HG03571 (cell line): ENCODE results near the gene POMGNT2.

Source experiments
- ATAC-seq: cut with Tn5 transposase; IDR thresholded peaks from one replicate; pipeline ENCODE4 v1.9.1; 2021; ENCODE audit not compliant: unreplicated experiment

POMGNT2 gene

GRCh38 chr3:43105596-43106292, at the start of gene POMGNT2:
POMGNT2 (minus strand) TSS chr3:43106079; CDS start chr3:43081431, 24,648 bp downstream.
- peak; percentile 79 for ATAC-seq

DNA sequence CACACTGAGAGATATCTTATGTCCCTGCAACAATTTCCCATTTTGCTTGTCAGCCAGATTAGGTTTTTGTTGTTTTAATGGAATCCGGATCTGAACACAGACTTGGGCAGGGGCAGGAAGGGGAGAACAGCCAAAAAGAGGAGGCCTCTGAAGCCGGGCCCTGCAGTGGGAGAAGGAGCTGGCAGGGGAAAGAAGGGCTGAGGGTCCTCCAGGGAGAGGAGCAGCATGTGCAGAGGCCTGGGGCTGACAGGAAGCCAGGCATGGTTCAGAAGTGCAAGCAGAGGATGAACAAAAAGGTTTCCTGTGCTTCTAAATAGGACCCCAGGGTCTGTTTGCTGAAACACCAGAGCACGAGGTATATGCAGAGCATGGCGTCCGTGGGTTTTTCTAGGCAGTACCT, 49.1 kb upstream of the POMGNT2 start:
- ATAC-seq: no peak

DNA sequence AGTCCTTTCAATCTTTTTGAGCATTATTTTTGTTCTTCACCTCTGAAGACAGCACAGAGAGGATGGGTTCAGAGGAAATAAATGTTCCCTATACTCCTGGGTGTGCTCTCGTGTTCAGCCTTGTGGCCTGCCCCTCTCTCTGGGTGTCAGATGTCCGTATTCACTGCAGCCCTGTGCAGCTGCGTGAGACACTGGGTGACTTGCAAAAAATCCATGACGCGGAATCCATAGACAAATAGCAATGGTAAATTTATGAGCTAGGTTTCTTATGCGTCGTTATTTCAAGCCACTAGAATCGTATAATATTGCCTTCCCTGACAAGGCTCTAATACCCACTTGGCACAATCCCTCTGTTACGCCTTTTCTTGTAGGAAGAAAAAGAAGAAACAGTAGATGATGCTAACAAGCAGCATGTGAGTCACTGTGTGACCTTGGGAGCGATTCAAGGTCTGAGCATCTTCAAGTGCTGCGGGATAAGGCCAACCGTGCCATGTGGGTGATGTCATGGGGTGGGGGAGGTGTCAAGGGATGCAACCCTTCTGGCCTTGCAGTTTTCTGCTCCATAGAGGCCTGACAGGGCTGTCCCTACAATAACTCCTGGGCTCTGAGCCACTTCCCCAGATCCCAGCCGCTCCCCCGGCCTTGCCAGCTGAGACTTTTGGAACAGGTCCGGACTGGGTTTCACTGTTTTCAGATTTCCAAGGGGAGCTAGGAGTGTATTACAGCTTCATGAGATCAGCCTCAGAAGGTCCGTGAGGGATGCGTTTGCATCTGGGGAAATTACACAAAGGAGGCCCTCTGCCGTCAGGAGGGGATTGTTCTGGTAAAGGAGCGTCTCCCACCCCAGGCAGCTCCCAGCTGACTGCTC, 47.6 kb upstream of the POMGNT2 start:
- ATAC-seq: no peak

DNA sequence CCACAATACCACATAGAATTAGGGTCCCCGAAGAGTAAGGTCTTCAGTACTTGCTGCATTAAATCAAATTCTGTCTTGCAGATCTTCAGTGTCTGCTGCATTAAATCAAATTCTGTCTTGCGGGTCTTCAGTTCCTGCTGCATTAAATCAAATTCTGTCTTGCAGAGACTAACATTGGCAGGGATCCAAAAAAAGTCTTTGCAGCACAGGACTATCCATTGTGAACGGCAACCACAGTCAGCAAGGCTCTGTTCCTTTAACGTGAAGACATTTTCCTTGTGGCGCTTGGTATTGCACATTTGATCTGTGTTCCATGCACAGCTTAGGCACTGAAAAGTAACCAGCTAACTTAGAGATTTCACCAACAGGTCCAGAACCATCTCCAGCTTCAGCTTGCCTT, 46.8 kb upstream of the POMGNT2 start:
- ATAC-seq: no peak

DNA sequence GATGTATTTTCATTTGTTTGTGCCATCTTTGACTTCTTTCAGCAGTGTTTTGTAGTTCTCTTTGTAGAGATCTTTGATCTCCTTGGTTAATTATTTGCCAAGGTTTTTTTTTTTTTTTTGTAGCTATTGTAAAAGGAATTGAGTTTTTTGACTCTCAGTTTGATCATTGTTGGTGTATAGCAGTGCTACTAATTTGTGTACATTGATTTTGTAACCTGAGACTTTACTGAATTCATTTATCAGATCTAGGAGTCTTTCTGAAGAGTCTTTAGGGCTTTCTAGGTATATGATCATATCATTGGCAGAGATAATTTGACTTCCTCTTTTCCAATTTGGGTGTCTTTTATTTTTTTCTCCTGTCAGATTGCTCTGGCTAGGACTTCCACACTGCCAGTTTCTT, 42.2 kb upstream of the POMGNT2 start:
- ATAC-seq: no peak

GRCh38 chr3:43146599-43146998, 40.7 kb upstream of the POMGNT2 start:
- no peak for ATAC-seq

DNA sequence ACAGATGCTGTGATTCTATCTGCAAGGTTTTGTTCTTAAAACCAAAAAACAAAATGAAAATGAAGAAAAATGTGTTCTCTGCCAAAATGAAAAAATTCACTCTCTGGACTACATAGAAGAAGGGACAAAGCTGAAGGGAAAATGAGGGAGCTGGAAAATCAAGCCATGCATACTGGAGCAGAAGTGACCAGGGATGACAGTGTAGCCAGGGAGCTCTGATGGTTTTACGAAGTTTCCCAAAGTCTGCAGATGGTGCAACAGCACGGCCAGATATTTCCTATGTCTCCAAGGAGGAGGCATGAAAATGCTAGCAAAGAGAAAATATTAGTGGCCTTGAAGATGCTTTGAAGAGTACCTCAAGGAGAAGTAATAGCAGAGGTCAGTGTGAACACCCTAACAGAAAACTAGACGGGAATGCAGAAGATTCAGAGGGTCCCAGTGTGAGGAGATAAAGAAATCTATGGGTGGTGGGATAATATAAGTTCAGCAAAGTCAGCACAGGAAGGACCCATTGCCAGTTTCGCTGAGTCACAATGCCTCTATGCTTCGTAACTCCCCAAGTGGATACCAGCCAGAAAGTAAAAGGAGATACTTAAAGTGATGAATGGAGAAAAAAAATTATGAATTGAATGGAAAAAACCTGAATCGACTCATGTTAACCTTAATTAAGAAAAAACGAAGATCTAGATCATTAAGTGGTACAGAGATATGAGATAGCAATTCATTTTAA, 39.0 kb upstream of the POMGNT2 start:
- ATAC-seq: no peak

- no peak for ATAC-seq
Measured at GRCh38 chr3:43142472-43142871, 36.6 kb upstream of the POMGNT2 start.

DNA sequence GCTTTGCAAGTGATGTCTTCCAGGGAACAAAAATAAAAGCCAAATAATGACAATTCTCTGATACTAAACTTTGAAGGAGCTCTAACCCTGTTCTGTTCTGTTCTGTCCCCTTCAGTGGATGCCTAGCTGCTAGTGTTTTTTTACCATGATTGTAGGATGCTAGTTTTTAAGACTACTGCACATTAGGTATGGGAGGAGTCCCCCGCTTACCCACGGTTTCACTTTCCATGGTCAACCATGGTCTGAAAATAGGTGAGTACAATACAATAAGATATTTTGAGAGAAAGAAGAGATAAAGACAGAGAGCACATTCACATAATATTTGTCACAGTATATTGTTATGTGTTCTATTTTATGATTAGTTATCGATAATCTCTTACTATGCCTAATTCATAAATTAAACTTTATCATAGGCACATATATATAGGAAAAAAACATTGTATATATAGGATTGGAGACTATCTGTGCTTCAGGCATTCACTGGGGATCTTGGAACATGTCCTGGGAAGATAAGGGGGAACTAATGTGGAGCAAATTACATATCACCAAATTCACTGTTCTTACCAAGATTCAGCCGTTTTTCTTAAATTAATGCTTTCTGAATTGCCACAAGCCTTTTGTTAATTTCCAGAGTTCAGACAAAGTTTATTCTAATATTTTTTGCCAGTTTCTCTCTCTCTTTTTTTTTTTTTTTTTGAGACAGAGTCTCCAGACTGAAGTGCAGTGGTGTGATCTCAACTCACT, 32.8 kb upstream of the POMGNT2 start:
- no peak for ATAC-seq

GRCh38 chr3:43132870-43133636, 27.2 kb upstream of the POMGNT2 start:
- no peak for ATAC-seq

DNA sequence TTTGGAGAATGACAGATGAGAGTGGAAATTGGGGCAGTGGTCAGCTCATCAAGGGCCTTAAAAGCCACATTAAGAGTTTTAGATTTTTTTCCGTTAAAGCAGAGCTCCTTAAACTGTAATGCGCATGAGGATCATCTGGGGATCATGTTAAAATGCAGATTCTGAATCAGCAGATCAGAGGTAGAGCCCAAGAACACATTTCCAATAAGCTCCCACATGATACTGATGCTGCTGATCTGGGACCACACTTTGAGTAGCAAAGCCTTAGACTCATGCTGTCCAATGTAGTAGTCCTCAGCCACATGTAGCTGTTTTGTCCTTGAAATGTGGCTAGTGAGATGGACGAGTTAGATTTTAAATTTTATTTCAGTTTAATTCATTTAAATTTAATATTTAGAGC, 26.3 kb upstream of the POMGNT2 start:
- no peak for ATAC-seq

DNA sequence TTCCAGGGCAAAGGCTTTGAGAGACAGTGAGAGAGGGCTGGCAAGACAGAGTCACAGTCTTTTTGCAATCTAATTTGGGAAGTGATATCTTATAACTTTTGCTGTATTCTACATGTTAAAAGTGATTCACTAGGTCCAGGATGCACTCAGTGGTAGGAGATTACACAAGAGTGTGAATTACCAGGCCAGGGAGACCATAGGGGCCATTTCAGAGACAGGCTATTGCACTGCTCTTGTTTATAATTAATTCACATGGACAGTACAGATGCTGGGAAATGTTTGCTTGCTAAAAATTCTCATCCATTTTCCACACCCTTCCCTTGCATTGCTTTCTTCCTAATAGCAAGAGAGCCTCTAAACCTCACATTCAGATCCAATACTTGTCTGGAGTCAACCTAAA, 22.6 kb upstream of the POMGNT2 start:
- ATAC-seq: no peak

DNA sequence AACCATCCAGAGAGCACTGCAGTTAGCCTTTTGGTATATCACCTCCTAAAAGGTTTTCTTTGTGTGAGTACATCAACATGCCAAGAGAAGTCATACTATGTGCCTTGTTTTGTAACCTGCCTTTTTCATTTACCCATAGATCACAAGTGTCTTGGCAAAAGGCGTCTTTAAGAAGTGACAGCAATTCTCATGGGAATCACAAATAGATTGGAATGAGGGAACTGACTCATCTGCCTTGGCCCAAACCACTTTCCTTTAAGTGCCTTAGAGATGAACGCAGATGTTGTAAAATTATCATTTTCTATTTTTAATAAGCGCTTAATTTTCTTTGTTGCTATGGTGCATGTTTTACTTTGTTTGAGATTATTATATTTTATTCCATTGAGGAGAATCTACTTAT, 20.7 kb upstream of the POMGNT2 start:
- no peak for ATAC-seq

- ATAC-seq: no peak
Measured at GRCh38 chr3:43123895-43124294, 18.0 kb upstream of the POMGNT2 start.

- ATAC-seq: no peak
Measured at GRCh38 chr3:43120937-43121336, 15.1 kb upstream of the POMGNT2 start.

- ATAC-seq: no peak
Measured at GRCh38 chr3:43117257-43117656, 11.4 kb upstream of the POMGNT2 start.

- ATAC-seq: no peak
Measured at GRCh38 chr3:43113671-43114070, 7.8 kb upstream of the POMGNT2 start.

- no peak for ATAC-seq
Measured at GRCh38 chr3:43106293-43106628, 382 bp upstream of the POMGNT2 start.

DNA sequence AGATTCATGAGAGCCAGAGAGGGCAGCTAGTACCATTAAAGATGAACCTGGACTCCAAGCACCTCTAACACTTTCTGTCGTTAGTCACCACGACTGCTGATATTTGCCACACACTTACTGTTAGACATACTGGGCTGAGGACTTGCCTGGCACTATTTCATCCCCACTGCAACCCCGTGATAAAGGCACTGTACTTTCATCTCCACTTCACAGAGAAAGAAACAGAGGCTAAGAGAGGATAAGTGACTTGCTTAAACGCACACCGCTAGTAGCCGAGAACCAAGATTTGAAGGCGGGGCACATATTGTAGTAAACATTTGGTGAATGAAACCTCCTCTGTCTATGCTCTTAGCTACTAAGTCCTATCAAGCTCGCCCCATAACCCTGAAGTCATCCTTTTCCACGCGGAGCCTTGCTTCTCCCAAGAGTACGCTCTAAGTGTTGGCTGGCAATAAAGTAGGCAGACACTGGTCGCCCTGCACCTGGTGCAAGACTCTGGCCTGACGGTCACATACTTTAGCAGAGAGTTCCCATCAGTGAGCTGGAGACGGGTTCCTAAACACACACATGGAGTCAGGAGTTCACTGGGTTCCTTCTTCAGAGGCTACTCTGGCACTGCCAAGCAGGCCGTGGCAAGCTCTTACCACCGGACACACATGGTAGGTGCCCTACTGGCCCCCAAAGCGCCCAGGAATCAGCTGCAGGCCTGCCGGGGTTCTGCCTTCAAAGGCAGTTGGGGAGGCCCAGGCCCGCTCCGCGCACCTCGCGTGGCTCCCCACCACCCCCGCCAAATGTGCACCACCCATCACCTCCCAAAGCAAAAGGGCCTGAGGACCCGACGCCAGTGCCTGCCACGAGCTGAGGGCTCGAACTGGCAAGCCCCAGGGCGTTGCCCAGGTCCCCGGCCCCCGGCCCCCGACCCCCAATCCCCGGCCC, 951 bp downstream of the POMGNT2 start:
- no peak for ATAC-seq
